GM18868 (cell line): Measurements from ENCODE around the gene CEMIP.

Experiments
- ATAC-seq: cut with Tn5 transposase; IDR thresholded peaks from one replicate; pipeline ENCODE4 v1.9.1; 2021; ENCODE audit warnings: mild to moderate bottlenecking, moderate library complexity; ENCODE audit not compliant: unreplicated experiment

CEMIP gene

DNA sequence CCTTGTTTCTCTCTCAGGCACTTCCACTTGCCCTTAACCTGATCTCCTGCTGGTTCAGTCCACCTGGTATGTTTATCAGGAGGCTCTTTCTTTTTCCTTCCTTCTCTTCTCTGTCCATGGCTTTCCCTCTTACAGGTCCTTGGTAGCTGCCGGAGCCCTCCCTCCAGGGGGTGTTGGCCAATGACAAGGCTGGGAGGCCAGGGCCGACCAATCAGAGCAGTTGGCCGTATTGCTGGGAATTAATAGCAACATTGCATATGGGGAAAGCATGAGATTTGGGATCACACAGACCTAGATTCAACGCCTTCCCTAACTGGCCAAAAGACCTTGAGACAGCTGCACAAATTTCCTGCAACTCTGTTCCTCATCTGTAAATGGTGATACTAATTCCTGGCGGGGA is 62.4 kb downstream of the CEMIP start:
- ATAC-seq: no peak

DNA sequence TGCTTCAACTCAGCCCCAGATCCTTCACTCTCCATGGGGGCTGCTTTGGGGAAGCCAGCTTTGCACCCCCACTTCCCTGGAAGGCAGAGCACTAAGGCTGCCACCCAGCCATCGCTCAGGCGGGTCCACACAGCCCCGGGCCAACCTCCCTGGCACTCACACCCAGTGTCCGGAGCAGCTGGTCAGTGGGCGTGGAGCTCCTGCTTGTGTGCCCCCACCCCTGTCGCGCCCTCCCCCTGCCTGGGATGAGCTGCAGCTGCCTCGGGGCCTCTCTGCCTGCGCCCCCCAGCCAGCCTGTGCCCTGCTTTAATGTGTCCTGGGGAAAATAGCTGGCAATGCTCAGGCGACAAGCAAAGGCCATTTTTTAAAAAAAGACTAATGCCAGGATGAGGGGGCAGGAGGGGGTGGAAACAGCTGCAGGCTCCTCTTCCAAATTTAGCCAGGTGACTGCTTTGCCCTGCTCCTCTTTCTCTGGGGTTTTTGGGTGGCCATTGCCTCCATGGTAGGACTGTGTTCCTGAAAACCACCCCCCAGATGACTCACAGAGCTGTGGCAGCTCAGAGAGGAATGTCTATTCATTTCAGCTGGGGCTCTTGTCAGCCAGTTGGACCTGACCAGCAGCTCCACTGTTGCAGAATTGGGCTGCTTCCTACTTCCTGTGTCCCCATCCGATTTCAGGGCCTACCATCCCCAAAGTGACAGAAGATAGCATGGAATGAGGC is 65.0 kb downstream of the CEMIP start:
- ATAC-seq: no peak

DNA sequence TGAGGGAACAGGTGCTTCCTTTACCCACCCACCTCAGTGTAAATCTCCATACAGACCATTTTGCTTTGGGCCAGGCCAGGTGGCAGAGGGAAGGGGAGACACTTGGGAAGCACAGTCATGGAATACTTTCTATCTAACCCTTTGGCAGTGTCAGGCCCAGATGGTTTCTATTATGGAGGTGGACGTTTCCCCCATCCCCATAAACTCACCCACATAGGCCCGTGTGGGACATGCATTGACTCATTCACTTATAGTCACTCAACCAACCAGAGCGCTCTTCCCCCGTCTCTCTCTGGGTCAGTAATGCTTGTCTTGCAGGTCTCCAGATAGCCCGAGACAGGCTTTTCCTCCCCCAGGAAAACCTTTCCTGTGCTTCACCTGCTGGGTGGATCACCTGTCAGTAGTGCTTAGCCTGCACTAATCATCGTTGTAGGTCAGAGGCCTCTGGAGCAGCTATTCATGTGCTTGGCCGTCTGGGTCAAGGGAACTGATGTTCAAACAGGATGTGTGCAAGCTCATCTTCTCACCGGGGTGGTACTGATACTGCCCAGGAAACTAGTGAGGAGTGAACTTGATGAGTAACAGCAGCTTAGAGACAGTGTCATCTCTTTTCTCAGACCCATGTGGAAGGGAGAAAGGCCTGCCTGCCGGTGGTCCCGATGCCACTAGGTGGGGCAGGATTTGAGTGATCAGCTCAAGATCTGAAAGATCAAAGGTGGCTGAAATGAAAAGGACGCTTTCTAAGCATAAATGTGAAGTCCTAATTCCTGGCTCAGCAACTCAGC is 67.1 kb downstream of the CEMIP start:
- ATAC-seq: no peak

DNA sequence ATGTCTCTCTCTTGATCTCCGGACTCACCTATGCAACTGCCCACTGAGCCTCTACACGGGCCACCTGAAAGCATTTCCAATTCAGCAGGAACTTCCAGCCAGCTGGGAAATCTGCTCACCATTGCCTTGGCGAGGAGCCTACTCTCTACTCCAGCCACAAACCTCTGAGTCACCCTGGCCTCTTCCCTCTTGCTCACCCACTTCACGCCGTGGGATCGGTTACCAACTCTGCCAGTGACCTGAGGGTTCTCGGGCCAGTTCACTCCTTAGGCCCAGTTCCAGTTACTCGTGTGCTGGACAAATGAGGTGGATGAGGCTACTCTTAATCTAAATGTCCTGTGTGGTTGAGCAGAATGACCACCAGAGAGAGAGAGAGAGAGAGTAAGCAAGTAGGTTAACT is 70.1 kb downstream of the CEMIP start:
- no peak for ATAC-seq

GRCh38 chr15:80850941-80851451 is 71.8 kb downstream of the CEMIP start:
- no peak for ATAC-seq

DNA sequence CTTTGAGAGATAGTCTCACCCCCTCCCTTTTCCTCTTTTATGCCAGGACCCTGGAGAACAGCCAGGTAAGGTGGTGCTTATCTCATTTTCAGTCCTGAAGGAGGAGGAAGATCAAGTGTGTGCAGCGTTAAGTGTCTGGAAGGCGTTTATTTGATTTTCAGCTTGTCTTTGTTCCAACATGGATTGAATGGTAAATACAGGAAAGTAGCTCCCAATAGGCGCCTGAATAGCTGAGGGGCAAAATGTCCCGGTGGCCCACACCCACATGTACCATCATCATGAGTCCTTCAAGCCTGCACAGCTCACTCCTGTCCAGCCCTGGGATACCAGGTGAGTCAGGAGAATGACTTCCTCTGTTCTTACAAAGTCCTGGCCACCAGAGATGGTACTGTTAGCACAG is 73.5 kb downstream of the CEMIP start:
- ATAC-seq: no peak

DNA sequence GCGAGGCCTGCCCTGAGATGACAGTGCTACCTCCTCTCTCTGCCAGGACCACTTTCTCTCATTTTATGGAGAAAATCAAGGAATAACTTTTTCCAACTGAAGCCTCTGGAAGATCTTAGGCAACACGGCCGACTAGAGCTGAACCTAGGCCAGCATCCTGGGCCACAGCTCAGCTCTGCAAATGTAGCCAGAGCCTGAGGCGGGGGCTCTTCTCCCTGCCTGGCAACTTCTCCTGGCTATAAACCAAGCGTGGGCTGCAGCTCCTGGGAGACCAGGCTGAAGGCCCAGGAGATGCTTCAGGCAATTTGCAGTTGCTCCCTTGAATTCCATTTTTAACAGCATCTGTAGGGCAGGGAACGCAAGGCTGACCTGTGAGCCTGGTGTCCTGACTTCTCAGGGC is 74.9 kb downstream of the CEMIP start:
- ATAC-seq: no peak

GRCh38 chr15:80855206-80855605 is 76.0 kb downstream of the CEMIP start:
- no peak for ATAC-seq

DNA sequence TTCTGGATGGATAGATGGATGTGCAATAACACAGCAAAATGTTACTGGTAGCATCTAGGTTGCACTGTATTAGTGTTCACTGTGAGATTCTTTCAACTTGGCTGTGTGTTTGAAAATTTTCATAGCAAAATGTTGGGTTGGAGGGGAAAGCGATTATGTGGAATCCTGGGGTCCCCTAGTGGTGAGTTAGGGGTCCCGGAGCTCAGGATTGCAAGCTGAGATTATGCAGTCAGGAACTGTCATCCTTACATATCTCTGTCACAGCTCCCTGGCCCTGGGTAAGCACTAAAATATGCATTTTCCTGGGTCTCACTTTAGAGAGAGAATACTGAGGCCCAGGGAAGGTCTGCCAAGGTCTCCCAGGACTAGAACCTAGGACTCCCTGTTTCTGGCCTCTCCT is 77.2 kb downstream of the CEMIP start:
- ATAC-seq: no peak

- ATAC-seq: no peak
Measured at GRCh38 chr15:80856809-80857377, 77.7 kb downstream of the CEMIP start.

DNA sequence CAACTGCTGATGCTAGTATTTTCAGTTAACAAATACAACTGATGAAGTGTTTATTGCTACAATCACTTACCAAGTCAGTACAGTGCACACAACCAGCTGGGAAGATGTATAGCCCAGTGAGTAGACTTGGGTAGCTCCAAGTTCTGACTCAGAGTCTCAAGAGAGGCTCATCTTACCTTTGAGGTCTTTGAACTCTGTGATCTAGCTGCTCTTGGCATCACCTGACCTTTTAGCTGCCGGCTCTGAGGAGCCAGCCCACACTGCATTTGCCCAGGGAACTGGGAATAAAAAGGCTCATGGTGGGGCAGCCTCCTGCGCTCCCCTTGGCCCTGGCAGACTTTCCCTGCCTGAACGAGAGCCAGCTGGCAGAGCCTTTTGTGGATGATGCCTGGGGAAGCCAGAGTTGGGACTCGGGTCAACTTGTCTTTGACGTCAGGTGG is 82.6 kb downstream of the CEMIP start:
- no peak for ATAC-seq

DNA sequence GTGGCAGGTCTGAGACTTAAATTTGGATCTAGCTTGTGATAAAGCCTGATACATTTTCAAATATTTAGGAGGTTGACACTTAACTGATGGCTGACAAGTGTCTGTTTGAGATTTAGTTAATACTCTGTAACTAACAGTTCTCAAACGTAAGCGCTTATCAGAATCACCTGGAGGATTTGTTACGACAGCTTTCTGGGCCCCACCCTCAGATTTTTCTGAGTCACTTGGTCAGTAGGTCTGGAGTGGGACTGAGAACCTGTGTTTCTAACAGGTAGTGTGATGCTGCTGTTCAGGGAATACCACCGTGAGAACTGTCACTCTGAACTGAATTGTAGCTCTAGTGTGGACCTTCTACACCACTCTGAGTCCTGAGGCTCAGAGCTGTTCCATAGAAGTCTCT is 85.5 kb downstream of the CEMIP start:
- no peak for ATAC-seq

- no peak for ATAC-seq
Measured at GRCh38 chr15:80866936-80867335, 87.8 kb downstream of the CEMIP start.

GRCh38 chr15:80870366-80870765 is 91.2 kb downstream of the CEMIP start:
- ATAC-seq: no peak

DNA sequence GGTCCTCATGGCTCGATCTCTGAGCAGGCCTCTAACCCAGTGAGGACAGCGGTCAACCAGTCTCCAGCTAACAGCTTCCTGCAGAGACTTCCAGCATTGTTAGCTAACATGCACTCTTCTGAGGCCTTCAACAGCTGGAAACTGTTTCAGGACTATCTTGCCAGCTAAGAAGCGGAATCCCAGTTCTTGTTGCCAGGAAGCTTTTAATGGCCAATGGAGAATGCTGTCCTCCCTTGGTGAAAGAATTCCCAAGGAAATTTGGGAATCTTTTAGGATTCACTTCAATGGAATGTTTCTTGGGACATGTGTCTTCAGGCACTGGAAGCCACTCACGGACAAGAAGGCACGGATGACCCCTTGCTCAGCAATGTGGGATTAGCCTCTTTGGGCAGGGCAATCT is 91.7 kb downstream of the CEMIP start:
- ATAC-seq: no peak

GRCh38 chr15:80871858-80872257 is 92.7 kb downstream of the CEMIP start:
- no peak for ATAC-seq

GRCh38 chr15:80873366-80873952 is 94.3 kb downstream of the CEMIP start:
- no peak for ATAC-seq

GRCh38 chr15:80875568-80876347 is 96.6 kb downstream of the CEMIP start:
- no peak for ATAC-seq

GRCh38 chr15:80876348-80876674 is 97.1 kb downstream of the CEMIP start:
- no peak for ATAC-seq

- no peak for ATAC-seq
Measured at GRCh38 chr15:80878242-80878866, 99.2 kb downstream of the CEMIP start.
